22Rv1 (cell line): ENCODE results near the gene RAPGEFL1.

ENCODE experiments used
- H3K27ac ChIP-seq: fragments of 450-650 bp; 2 replicates; pipeline ENCODE4 v1.5.1; 2017
- ZFX ChIP-seq: fragments of 450-650 bp; IDR thresholded peaks from 2 replicates; pipeline ENCODE4 v1.6.1; 2017; ENCODE audit warnings: antibody characterized with exemption, borderline replicate concordance
- TF ChIP-seq, protein P1 (sequence below): fragments of 450-650 bp; IDR thresholded peaks from 2 replicates; pipeline ENCODE4 v1.5.1; 2017; ENCODE audit warnings: mild to moderate bottlenecking

Gene RAPGEFL1

DNA sequence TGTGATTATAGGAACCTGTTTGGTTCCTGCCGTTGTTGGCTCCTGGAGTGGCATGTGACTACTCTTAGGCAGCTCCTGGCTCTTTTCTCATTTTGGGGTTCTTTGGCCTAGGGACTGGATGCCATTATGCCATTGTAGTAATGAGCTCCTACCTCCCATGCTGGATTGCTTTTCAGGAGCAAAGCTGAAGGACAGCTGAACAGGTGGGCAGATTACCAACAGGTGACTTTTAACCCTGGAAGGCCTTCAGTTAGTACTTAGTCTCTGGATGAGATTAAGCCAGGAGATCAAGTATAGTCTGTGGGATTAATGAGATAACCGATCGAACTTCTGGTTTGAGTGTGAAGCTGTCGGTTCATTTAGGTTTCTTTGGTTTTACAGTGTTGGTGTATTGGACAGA is 67.0 kb downstream of the RAPGEFL1 start:
- H3K27ac ChIP-seq: no peak overlapping the region
- TF ChIP-seq ZFX: no peak
- TF ChIP-seq, protein P1, sequence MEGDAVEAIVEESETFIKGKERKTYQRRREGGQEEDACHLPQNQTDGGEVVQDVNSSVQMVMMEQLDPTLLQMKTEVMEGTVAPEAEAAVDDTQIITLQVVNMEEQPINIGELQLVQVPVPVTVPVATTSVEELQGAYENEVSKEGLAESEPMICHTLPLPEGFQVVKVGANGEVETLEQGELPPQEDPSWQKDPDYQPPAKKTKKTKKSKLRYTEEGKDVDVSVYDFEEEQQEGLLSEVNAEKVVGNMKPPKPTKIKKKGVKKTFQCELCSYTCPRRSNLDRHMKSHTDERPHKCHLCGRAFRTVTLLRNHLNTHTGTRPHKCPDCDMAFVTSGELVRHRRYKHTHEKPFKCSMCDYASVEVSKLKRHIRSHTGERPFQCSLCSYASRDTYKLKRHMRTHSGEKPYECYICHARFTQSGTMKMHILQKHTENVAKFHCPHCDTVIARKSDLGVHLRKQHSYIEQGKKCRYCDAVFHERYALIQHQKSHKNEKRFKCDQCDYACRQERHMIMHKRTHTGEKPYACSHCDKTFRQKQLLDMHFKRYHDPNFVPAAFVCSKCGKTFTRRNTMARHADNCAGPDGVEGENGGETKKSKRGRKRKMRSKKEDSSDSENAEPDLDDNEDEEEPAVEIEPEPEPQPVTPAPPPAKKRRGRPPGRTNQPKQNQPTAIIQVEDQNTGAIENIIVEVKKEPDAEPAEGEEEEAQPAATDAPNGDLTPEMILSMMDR: no peak
